ENCODE results near the gene CEACAM5.
"Not testable (repeated sequence)": the region's sequence is repeated elsewhere in the genome, so short reads cannot be mapped to it uniquely, and the experiment has no call there.

Gene CEACAM5

DNA sequence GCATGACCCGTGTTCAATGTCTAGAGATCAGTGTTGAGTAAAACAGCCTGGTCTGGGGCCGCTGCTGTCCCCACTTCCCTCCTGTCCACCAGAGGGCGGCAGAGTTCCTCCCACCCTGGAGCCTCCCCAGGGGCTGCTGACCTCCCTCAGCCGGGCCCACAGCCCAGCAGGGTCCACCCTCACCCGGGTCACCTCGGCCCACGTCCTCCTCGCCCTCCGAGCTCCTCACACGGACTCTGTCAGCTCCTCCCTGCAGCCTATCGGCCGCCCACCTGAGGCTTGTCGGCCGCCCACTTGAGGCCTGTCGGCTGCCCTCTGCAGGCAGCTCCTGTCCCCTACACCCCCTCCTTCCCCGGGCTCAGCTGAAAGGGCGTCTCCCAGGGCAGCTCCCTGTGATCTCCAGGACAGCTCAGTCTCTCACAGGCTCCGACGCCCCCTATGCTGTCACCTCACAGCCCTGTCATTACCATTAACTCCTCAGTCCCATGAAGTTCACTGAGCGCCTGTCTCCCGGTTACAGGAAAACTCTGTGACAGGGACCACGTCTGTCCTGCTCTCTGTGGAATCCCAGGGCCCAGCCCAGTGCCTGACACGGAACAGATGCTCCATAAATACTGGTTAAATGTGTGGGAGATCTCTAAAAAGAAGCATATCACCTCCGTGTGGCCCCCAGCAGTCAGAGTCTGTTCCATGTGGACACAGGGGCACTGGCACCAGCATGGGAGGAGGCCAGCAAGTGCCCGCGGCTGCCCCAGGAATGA is 1.5 kb upstream of the CEACAM5 start:
- DNase-seq (ENCODE audit: low spot score) = peak; percentile 90
- in situ Hi-C loops (cut with MboI; ENCODE audit: low sequenced_read_pairs, unreplicated experiment) = no loop called here
- TF ChIP-seq, protein P1, sequence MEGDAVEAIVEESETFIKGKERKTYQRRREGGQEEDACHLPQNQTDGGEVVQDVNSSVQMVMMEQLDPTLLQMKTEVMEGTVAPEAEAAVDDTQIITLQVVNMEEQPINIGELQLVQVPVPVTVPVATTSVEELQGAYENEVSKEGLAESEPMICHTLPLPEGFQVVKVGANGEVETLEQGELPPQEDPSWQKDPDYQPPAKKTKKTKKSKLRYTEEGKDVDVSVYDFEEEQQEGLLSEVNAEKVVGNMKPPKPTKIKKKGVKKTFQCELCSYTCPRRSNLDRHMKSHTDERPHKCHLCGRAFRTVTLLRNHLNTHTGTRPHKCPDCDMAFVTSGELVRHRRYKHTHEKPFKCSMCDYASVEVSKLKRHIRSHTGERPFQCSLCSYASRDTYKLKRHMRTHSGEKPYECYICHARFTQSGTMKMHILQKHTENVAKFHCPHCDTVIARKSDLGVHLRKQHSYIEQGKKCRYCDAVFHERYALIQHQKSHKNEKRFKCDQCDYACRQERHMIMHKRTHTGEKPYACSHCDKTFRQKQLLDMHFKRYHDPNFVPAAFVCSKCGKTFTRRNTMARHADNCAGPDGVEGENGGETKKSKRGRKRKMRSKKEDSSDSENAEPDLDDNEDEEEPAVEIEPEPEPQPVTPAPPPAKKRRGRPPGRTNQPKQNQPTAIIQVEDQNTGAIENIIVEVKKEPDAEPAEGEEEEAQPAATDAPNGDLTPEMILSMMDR (IDR thresholded peaks at IDR 0.05; ENCODE audit: borderline replicate concordance, control extremely low read depth, extremely low read depth, insufficient read depth, missing control alignments) = peak; percentile 76

DNA sequence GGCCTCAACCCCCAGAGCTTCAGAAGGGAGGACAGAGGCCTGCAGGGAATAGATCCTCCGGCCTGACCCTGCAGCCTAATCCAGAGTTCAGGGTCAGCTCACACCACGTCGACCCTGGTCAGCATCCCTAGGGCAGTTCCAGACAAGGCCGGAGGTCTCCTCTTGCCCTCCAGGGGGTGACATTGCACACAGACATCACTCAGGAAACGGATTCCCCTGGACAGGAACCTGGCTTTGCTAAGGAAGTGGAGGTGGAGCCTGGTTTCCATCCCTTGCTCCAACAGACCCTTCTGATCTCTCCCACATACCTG is 969 bp upstream of the CEACAM5 start:
- TF ChIP-seq, protein P1 (IDR thresholded peaks at IDR 0.05; ENCODE audit: borderline replicate concordance, control extremely low read depth, extremely low read depth, insufficient read depth, missing control alignments) = no peak
- in situ Hi-C loops (cut with MboI; ENCODE audit: low sequenced_read_pairs, unreplicated experiment) = no loop called here
- no peak for DNase-seq (ENCODE audit: low spot score)

DNA sequence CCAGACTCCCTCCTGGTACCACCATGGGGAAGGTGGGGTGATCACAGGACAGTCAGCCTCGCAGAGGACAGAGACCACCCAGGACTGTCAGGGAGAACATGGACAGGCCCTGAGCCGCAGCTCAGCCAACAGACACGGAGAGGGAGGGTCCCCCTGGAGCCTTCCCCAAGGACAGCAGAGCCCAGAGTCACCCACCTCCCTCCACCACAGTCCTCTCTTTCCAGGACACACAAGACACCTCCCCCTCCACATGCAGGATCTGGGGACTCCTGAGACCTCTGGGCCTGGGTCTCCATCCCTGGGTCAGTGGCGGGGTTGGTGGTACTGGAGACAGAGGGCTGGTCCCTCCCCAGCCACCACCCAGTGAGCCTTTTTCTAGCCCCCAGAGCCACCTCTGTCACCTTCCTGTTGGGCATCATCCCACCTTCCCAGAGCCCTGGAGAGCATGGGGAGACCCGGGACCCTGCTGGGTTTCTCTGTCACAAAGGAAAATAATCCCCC is 505 bp upstream of the CEACAM5 start:
- no peak for DNase-seq (ENCODE audit: low spot score)
- in situ Hi-C loops (cut with MboI; ENCODE audit: low sequenced_read_pairs, unreplicated experiment) = no loop called here
- TF ChIP-seq, protein P1 (IDR thresholded peaks at IDR 0.05; ENCODE audit: borderline replicate concordance, control extremely low read depth, extremely low read depth, insufficient read depth, missing control alignments) = no peak

DNA sequence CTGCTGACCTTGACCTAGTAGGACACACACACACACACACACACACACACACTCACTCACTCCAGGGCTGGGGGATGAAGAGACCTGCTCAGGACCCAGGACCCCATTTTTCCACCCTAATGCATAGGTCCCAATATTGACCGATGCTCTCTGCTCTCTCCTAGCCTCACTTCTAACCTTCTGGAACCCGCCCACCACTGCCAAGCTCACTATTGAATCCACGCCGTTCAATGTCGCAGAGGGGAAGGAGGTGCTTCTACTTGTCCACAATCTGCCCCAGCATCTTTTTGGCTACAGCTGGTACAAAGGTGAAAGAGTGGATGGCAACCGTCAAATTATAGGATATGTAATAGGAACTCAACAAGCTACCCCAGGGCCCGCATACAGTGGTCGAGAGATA is 1.1 kb downstream of the CEACAM5 start:
- in situ Hi-C loops (cut with MboI; ENCODE audit: low sequenced_read_pairs, unreplicated experiment); DNase-seq (ENCODE audit: low spot score): not testable (repeated sequence)

DNA sequence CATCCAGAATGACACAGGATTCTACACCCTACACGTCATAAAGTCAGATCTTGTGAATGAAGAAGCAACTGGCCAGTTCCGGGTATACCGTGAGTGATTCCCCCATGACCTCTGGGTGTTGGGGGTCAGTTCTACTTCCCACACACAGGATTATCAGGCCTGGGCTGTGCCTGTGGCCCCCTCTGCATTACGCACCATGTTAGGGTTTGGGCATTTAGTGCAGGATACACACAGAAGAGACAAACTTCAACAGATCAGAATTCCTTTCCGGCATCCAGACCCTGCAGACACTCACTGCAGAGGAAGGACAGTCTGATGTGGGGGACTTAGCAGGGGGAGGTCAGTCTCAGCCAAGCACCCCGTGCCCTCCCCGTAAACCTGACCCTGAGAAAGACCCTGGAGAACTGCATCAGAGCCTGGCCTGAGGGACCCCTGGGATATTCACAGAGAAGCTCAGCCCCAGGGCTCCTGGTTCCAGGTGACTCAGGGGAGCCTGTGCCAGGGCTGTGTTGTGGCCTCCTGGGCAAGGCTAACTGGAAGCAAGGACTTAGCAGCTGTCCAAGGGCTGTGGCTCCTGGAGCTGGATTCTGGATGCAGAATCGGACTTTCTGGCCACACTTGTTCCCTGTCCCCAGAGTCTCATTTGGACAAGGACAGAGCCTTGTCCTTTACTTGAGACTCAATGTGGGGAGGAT is 1.7 kb downstream of the CEACAM5 start:
- in situ Hi-C loops (cut with MboI; ENCODE audit: low sequenced_read_pairs, unreplicated experiment) = no loop called here
- TF ChIP-seq, protein P1 (IDR thresholded peaks at IDR 0.05; ENCODE audit: borderline replicate concordance, control extremely low read depth, extremely low read depth, insufficient read depth, missing control alignments) = no peak
- no peak for DNase-seq (ENCODE audit: low spot score)

DNA sequence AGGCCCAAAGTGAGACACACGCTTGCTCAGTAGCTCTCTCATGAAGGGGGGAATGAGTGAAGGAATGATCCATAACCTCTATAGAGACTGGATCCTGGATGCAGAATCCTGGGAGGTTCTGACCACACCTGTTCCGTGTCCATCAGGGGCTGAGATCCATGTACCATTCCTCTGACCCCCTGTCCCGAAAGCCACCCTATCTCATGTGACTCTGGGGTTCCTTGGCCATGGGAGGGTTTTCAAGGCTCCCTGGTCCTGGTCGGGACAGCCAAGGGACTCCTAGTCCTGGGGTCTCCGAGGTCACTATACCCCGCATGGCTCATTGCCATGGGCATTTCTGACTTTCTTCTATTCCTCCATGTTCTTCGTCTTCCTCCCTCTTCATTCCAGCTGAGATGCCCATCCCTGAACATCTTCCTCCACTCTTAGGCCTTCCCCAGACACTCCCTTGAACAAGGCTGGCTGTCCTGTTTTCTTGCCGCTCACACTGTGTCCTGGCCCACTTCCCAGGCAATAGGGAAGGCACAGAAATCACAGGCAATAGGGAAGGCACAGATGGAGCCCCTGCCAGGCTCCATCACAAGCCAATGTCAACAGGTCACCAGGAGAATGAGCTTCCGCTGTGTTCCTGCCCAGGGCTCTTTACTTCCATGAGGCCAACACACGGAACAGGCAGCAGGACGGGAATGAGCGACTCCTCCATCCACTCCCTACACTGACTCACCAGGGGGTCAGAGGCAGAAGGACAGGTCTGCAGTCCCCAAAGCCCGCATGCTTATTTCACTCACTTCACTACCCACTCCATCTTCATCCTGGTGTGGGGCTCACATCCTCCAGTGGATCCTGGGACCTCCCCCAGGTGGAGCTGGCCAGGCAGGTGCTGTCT is 3.2 kb downstream of the CEACAM5 start:
- in situ Hi-C loops (cut with MboI; ENCODE audit: low sequenced_read_pairs, unreplicated experiment) = no loop called here
- TF ChIP-seq, protein P1 (IDR thresholded peaks at IDR 0.05; ENCODE audit: borderline replicate concordance, control extremely low read depth, extremely low read depth, insufficient read depth, missing control alignments) = no peak
- no peak for DNase-seq (ENCODE audit: low spot score)
